ENCODE results near the gene SH3RF3. TPM values are rescaled to one million over a fixed set of nuclear protein-coding genes. Genes with fewer than 3 reads are reported as not detected.

The SH3RF3 gene
- total and polyA plus RNA-seq, 9 of the 15 experiments (the other 6 are each of a cell fraction or from before 2014, with no cell fraction given) = 0.02 TPM; not detected in 8

DNA sequence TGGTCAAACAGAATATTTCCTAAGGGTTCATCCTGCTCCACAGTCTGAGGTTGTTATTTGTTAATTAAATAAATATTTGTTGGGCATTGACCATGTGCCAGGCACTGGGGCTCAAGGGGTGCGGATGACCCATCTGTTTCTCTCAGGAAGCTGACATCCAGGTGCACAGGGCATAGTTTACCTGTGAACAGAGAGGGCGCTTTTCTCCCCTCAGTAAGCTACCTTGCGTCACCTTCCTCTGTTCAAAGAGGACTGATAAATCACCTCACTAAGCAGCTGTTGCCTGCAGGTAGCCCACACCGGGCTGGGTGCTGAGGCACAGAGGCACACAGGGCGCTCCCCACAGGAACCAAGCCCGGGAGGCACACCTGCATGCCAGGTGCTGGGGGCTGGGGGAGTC, 41.6 kb downstream of the SH3RF3 start:
- no peak for TF ChIP-seq GABPB2 (CRISPR knock-in tag; conservative IDR thresholded peaks at IDR 0.05)
- DNase-seq (ENCODE audit: extremely low read depth in 1 of 4, low spot score in 3 of 4) = no peak
- in situ Hi-C loops (cut with MboI) = no loop called here
- Histone ChIP-seq H3K4me1 (replicated peaks in 1 of 2; ENCODE audit: control insufficient read depth in 2 of 2, insufficient read depth in 2 of 2, low read length in 2 of 2) (no peaks in the 10 kb centered on the region; a peak in 1 of 5 replicates), H3K4me2 (ENCODE audit: insufficient read depth, low read length) (no peak overlapping the region), H3K9me1 (ENCODE audit: control insufficient read depth, insufficient read depth, low read length) (no peaks in the 10 kb centered on the region), H3K4me3 (no peak overlapping the region), H4K20me1 (replicated peaks; ENCODE audit: control insufficient read depth, insufficient read depth, low read length) (peaks cover 9% of the 10 kb centered on the region; the same call in 1 of the 2 replicates), H3K9me3 (replicated peaks; ENCODE audit: control insufficient read depth, insufficient read depth, low read depth, low read length) (no peaks in the 10 kb centered on the region), H3K27ac (ENCODE audit: extremely low read depth, low read depth, low read length) (no peak overlapping the region), H3K9ac (ENCODE audit: insufficient read depth in 1 of 2, low read depth in 2 of 2, low read length in 2 of 2) (no peak overlapping the region), H3K27me3 (ENCODE audit: control insufficient read depth in 2 of 2, insufficient read depth in 2 of 2, low read length in 2 of 2) (peaks cover 15 to 46% of the 10 kb centered on the region in 2 experiments; a peak in 4 of 5 replicates), H3K36me3 (ENCODE audit: control insufficient read depth, insufficient read depth, low read length) (no peaks in the 10 kb centered on the region), H3K79me2 (ENCODE audit: control insufficient read depth, insufficient read depth, low read length) (no peaks in the 10 kb centered on the region), H2AFZ (ENCODE audit: low read depth, low read length) (no peak overlapping the region)
- ChIA-PET CTCF (ENCODE audit: low intra/inter-chr PET ratio) (no interaction called here), POLR2A (interaction anchor here (0.6 to 0.7 kb wide), 2 partner anchors 262 to 263 kb away, joined by 4 to 6 read pairs; no protein-coding TSS in a partner anchor)
- no peak for ATAC-seq
- no TSS peak for BruUV-seq (replicated peaks)
- FAIRE-seq = no peak
- 4% methylated on average over 5 of the region's 6 CpGs for WGBS (ENCODE audit: insufficient coverage, low coverage, missing lambda C conversion rate)
- intact Hi-C loops (cut with micrococcal nuclease) = no loop called here

DNA sequence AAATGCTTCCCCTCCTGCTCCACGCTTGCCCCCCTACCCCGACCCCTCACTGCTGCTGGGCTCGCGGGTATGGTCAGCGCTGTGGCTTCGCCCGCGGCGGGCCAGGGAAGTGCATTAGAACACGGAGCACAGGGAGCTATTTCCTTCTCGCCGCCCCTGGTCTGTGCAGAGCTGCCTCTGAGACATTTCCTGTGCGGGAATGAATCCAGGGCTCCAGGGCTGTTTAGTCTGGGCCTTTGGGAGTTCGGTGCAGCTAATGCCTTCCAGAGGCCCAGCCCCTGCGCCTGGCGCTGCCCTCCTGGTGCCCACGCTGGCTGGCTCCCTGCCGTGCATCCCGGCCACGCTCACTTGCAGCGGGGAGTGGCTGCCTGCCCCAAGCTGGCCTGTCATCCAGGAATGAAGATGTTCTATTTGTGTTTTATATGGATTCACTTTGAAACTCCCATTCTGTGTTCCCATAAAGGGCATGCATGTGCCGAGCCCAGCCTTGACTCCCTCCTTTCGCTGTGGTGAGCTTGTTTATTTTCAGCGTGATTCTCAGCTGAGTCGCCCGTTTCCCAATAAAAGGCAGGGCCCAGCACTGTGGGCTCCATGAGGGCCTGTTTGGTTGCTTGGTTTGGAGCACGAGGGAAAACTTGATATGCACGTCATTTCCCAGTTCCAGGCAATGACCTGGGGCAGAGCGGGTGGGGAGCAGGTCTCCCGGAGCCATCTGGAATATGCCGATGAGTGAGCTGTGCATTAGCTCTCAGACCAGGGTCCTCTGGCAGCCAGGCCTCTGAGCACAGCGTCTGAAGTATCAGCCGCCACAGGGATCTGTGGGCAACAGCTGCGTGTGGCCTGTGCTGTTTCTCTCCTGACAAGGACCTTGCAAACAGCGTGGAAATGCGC, 42.7 kb downstream of the SH3RF3 start:
- H3K27ac ChIP-seq (ENCODE audit: extremely low read depth, low read depth, low read length) = no peak overlapping the region
- FAIRE-seq = no peak
- 3% methylated on average over 35 of the region's 36 CpGs for WGBS (ENCODE audit: insufficient coverage, low coverage, missing lambda C conversion rate)
- TF ChIP-seq, protein P1, sequence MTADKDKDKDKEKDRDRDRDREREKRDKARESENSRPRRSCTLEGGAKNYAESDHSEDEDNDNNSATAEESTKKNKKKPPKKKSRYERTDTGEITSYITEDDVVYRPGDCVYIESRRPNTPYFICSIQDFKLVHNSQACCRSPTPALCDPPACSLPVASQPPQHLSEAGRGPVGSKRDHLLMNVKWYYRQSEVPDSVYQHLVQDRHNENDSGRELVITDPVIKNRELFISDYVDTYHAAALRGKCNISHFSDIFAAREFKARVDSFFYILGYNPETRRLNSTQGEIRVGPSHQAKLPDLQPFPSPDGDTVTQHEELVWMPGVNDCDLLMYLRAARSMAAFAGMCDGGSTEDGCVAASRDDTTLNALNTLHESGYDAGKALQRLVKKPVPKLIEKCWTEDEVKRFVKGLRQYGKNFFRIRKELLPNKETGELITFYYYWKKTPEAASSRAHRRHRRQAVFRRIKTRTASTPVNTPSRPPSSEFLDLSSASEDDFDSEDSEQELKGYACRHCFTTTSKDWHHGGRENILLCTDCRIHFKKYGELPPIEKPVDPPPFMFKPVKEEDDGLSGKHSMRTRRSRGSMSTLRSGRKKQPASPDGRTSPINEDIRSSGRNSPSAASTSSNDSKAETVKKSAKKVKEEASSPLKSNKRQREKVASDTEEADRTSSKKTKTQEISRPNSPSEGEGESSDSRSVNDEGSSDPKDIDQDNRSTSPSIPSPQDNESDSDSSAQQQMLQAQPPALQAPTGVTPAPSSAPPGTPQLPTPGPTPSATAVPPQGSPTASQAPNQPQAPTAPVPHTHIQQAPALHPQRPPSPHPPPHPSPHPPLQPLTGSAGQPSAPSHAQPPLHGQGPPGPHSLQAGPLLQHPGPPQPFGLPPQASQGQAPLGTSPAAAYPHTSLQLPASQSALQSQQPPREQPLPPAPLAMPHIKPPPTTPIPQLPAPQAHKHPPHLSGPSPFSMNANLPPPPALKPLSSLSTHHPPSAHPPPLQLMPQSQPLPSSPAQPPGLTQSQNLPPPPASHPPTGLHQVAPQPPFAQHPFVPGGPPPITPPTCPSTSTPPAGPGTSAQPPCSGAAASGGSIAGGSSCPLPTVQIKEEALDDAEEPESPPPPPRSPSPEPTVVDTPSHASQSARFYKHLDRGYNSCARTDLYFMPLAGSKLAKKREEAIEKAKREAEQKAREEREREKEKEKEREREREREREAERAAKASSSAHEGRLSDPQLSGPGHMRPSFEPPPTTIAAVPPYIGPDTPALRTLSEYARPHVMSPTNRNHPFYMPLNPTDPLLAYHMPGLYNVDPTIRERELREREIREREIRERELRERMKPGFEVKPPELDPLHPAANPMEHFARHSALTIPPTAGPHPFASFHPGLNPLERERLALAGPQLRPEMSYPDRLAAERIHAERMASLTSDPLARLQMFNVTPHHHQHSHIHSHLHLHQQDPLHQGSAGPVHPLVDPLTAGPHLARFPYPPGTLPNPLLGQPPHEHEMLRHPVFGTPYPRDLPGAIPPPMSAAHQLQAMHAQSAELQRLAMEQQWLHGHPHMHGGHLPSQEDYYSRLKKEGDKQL (CRISPR knock-in tag; IDR thresholded peaks at IDR 0.05; ENCODE audit: borderline replicate concordance) = no peak
- TF ChIP-seq RCOR1 (IDR thresholded peaks at IDR 0.05; ENCODE audit: borderline replicate concordance in 1 of 2, low read depth in 2 of 2, low read length in 2 of 2) = no peak
- no peak for TF ChIP-seq CHD1 (IDR thresholded peaks at IDR 0.05; ENCODE audit: low read length)
- TF ChIP-seq ZNF217 (CRISPR knock-in tag; IDR thresholded peaks at IDR 0.05) = no peak
- no peak for TF ChIP-seq PHF8 (IDR thresholded peaks at IDR 0.05; ENCODE audit: borderline replicate concordance, low read length)

More for the DNA sequence above, 42.7 kb downstream of the SH3RF3 start:
- Histone ChIP-seq H3K4me1 (replicated peaks in 1 of 2; ENCODE audit: control insufficient read depth in 2 of 2, insufficient read depth in 2 of 2, low read length in 2 of 2) (peaks cover 0 to 1% of the 10 kb centered on the region in 2 experiments; a peak in 3 of 5 replicates), H3K9ac (ENCODE audit: insufficient read depth in 1 of 2, low read depth in 2 of 2, low read length in 2 of 2) (no peak overlapping the region), H3K27me3 (ENCODE audit: control insufficient read depth in 2 of 2, insufficient read depth in 2 of 2, low read length in 2 of 2) (peaks cover 15 to 46% of the 10 kb centered on the region in 2 experiments; a peak in 4 of 5 replicates), H3K4me3 (no peak overlapping the region), H3K4me2 (ENCODE audit: insufficient read depth, low read length) (no peak overlapping the region), H3K9me1 (ENCODE audit: control insufficient read depth, insufficient read depth, low read length) (no peaks in the 10 kb centered on the region), H3K36me3 (ENCODE audit: control insufficient read depth, insufficient read depth, low read length) (no peaks in the 10 kb centered on the region), H4K20me1 (replicated peaks; ENCODE audit: control insufficient read depth, insufficient read depth, low read length) (peaks cover 9% of the 10 kb centered on the region; the same call in 1 of the 2 replicates), H3K79me2 (ENCODE audit: control insufficient read depth, insufficient read depth, low read length) (no peaks in the 10 kb centered on the region), H3K9me3 (replicated peaks; ENCODE audit: control insufficient read depth, insufficient read depth, low read depth, low read length) (no peaks in the 10 kb centered on the region), H2AFZ (ENCODE audit: low read depth, low read length) (no peak overlapping the region)
- DNase-seq (ENCODE audit: extremely low read depth in 1 of 4, low spot score in 3 of 4) (no peak), ATAC-seq (peak; percentile 38; the same call in 1 of the 3 replicates)
- CTCF ChIA-PET (ENCODE audit: low intra/inter-chr PET ratio) = no interaction called here
- no TSS peak for BruUV-seq (replicated peaks)
- intact Hi-C loops (cut with micrococcal nuclease) (no loop called here), in situ Hi-C loops (cut with MboI) (no loop called here)
- POLR2A ChIA-PET = no interaction called here
